HG03575 (cell line): ENCODE measurements around the gene SSH2.

ENCODE experiments used
- ATAC-seq: cut with Tn5 transposase; IDR thresholded peaks from one replicate; pipeline ENCODE4 v1.9.1; 2021; ENCODE audit not compliant: unreplicated experiment, insufficient number of reproducible peaks, low FRiP score; ENCODE audit errors: extremely low read depth

Gene SSH2

GRCh38 chr17:29579866-29580771 lies 349.9 kb downstream of the SSH2 start:
- ATAC-seq = no peak

- no peak for ATAC-seq
These were observed 351.2 kb downstream of the SSH2 start for GRCh38 chr17:29578626-29579485.

GRCh38 chr17:29577385-29578211 lies 352.4 kb downstream of the SSH2 start:
- ATAC-seq = no peak

- no peak for ATAC-seq
These were observed 353.0 kb downstream of the SSH2 start for GRCh38 chr17:29577001-29577370.

- ATAC-seq = no peak
These were observed 353.6 kb downstream of the SSH2 start for GRCh38 chr17:29576214-29577000.
